Measurements from ENCODE around the gene PPARD.

DNA sequence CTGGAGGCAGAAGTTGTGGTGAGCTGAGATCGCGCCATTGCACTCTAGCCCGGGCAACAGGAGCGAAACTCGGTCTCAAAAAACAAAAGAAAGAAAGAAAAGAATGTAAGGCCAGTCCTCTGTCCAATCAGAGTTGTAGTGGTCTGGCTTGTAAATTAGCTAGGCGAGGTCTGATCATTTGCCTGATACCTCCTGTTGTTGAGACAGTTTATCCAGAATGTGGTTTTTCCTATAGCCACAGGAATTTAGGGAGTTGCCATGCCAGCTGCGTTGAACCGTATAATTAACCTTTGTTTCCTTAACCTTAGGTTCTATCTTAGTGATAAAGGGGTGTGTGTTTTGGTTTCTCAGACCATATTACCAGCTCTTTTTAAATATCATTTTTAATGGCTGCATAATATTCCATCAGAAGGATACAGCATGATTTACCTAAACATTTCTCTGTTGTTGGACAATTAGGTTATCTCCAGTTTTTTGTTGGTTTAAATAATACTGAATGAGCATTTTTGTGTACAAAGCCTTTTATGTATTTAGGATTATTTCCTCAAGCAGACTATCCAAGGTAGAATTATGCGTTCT is 11.7 kb upstream of the PPARD start:
- TF ChIP-seq, protein P1, sequence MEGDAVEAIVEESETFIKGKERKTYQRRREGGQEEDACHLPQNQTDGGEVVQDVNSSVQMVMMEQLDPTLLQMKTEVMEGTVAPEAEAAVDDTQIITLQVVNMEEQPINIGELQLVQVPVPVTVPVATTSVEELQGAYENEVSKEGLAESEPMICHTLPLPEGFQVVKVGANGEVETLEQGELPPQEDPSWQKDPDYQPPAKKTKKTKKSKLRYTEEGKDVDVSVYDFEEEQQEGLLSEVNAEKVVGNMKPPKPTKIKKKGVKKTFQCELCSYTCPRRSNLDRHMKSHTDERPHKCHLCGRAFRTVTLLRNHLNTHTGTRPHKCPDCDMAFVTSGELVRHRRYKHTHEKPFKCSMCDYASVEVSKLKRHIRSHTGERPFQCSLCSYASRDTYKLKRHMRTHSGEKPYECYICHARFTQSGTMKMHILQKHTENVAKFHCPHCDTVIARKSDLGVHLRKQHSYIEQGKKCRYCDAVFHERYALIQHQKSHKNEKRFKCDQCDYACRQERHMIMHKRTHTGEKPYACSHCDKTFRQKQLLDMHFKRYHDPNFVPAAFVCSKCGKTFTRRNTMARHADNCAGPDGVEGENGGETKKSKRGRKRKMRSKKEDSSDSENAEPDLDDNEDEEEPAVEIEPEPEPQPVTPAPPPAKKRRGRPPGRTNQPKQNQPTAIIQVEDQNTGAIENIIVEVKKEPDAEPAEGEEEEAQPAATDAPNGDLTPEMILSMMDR (IDR thresholded peaks at IDR 0.05), result no peak
- no peak for TF ChIP-seq POLR2A (IDR thresholded peaks at IDR 0.05)
